ENCODE data around the gene SVEP1. TPM values are rescaled to one million over a fixed set of nuclear protein-coding genes. Genes with fewer than 3 reads are reported as not detected.

Gene SVEP1
- total RNA-seq, 4 donors from 2014 or later: 13.9 to 26.8 (median 17.4) TPM

- H3K27me3 ChIP-seq: no peaks in the 10 kb centered on the region
- DNase-seq: no peak
- 80 to 88% methylated on average over 1 of the region's 1 CpG for WGBS, 2 donors (ENCODE audit: low coverage in 1 of 2)
- H3K9me3 ChIP-seq: no peaks in the 10 kb centered on the region
- no peak for TF ChIP-seq POLR2AphosphoS5 (IDR thresholded peaks at IDR 0.05)
- no peak for TF ChIP-seq POLR2A (IDR thresholded peaks at IDR 0.05)
- TF ChIP-seq EP300 (IDR thresholded peaks at IDR 0.05; ENCODE audit: low read depth): no peak
- TF ChIP-seq CTCF (IDR thresholded peaks at IDR 0.05): no peak
- intact Hi-C loops (cut with DNase I; ENCODE audit: low total_unique reads): no loop called here
- H3K4me1 ChIP-seq: no peaks in the 10 kb centered on the region
- in situ Hi-C loops (cut with MboI; ENCODE audit: low pct_ligation_motif_present in 1 of 4, low pct_unique_long_range_greater_than_20kb in 1 of 4, low sequenced_read_pairs in 3 of 4): no loop called here
- no peak overlapping the region for H3K27ac ChIP-seq
- no peak overlapping the region for H3K4me3 ChIP-seq
- H3K36me3 ChIP-seq: no peaks in the 10 kb centered on the region
Observed at GRCh38 chr9:110499608-110500007, 79.9 kb downstream of the SVEP1 start.

DNA sequence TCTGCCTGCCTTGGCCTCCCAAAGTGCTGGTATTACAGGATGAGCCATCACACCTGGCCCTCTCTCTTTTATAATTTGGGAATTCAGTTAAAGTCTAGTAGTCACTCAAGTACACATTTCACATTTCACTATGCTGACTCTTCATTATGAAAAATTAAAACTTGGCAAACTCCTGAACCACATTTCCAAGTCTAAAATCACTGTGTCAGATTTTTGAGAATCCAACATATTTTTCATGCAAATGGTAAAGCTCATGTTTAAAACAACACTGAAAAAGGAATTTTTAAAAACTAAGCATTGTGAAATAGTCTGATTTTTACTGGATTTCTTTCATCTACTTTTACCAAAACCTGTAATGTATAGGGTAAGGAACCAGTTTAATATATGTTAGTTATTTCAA is 92.3 kb downstream of the SVEP1 start:
- DNase-seq: no peak
- Histone ChIP-seq H3K36me3 (no peaks in the 10 kb centered on the region), H3K4me1 (no peaks in the 10 kb centered on the region), H3K9me3 (no peaks in the 10 kb centered on the region), H3K4me3 (no peak overlapping the region), H3K27ac (no peak overlapping the region), H3K27me3 (no peaks in the 10 kb centered on the region)
- intact Hi-C loops (cut with DNase I; ENCODE audit: low total_unique reads) (no loop called here), in situ Hi-C loops (cut with MboI; ENCODE audit: low pct_ligation_motif_present in 1 of 4, low pct_unique_long_range_greater_than_20kb in 1 of 4, low sequenced_read_pairs in 3 of 4) (no loop called here)
- no peak for TF ChIP-seq EP300 (IDR thresholded peaks at IDR 0.05; ENCODE audit: low read depth)
- no peak for TF ChIP-seq CTCF (IDR thresholded peaks at IDR 0.05)
- TF ChIP-seq POLR2A (IDR thresholded peaks at IDR 0.05): no peak
- no peak for TF ChIP-seq POLR2AphosphoS5 (IDR thresholded peaks at IDR 0.05)

- no peaks in the 10 kb centered on the region for H3K4me1 ChIP-seq
- H3K27me3 ChIP-seq: no peaks in the 10 kb centered on the region
- no peak for DNase-seq
- 84% methylated on average over 1 of the region's 1 CpG; no CpG with 5 or more reads in 1 of the 2 donors for WGBS, 2 donors (ENCODE audit: low coverage in 1 of 2)
- intact Hi-C loops (cut with DNase I; ENCODE audit: low total_unique reads): no loop called here
- in situ Hi-C loops (cut with MboI; ENCODE audit: low pct_ligation_motif_present in 1 of 4, low pct_unique_long_range_greater_than_20kb in 1 of 4, low sequenced_read_pairs in 3 of 4): no loop called here
- H3K27ac ChIP-seq: no peak overlapping the region
- no peaks in the 10 kb centered on the region for H3K9me3 ChIP-seq
- TF ChIP-seq POLR2AphosphoS5 (IDR thresholded peaks at IDR 0.05) (peak in 1 of 3 donors; percentile 10), EP300 (IDR thresholded peaks at IDR 0.05; ENCODE audit: low read depth) (no peak), POLR2A (IDR thresholded peaks at IDR 0.05) (no peak), CTCF (IDR thresholded peaks at IDR 0.05) (no peak)
- H3K4me3 ChIP-seq: no peak overlapping the region
- no peaks in the 10 kb centered on the region for H3K36me3 ChIP-seq
Observed at GRCh38 chr9:110486218-110486617, 93.3 kb downstream of the SVEP1 start.

DNA sequence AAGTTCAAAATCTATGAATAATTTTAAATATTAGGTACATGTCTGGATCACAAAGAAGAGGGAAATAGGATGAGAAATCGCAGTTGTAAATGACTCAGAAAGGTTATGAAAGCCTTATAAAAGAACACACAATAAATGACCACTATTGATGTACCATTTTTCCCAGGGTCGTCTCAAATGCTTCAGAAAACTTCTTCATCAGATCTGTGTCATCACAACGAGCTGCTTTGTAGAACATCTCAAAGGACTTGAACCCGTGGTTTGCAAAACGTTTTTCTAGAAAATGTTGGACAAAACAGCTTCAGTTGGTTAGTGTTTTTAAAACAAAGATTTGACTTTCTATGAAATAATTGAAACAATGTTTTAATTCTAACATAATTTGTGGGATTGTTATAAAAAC is 100.1 kb downstream of the SVEP1 start:
- WGBS, 2 donors (ENCODE audit: low coverage in 1 of 2): 64 to 68% methylated on average over 5 of the region's 5 CpGs
- no peak overlapping the region for H3K4me3 ChIP-seq
- H3K36me3 ChIP-seq: no peaks in the 10 kb centered on the region
- DNase-seq: no peak
- no peak overlapping the region for H3K27ac ChIP-seq
- H3K9me3 ChIP-seq: no peaks in the 10 kb centered on the region
- no peaks in the 10 kb centered on the region for H3K4me1 ChIP-seq
- TF ChIP-seq CTCF (IDR thresholded peaks at IDR 0.05) (no peak), POLR2A (IDR thresholded peaks at IDR 0.05) (no peak), EP300 (IDR thresholded peaks at IDR 0.05; ENCODE audit: low read depth) (no peak), POLR2AphosphoS5 (IDR thresholded peaks at IDR 0.05) (no peak)
- no peaks in the 10 kb centered on the region for H3K27me3 ChIP-seq
- in situ Hi-C loops (cut with MboI; ENCODE audit: low pct_ligation_motif_present in 1 of 4, low pct_unique_long_range_greater_than_20kb in 1 of 4, low sequenced_read_pairs in 3 of 4): no loop called here
- intact Hi-C loops (cut with DNase I; ENCODE audit: low total_unique reads): no loop called here
